ENCODE results near the gene STARD3. TPM values are rescaled to one million over a fixed set of nuclear protein-coding genes. Genes with fewer than 3 reads are reported as not detected.

Gene STARD3
- total RNA-seq, 1 donor from 2014 or later = 18.4 TPM

GRCh38 chr17:39663340-39663687 is 26.4 kb downstream of the STARD3 start:
- DNase-seq (ENCODE audit: low read depth) (no peak), FAIRE-seq (no peak)
- no peak overlapping the region for H3K4me3 ChIP-seq (ENCODE audit: low read depth, low read length)
- TF ChIP-seq CTCF (IDR thresholded peaks at IDR 0.05; ENCODE audit: insufficient read depth, low read length, severe bottlenecking) = no peak
- peaks cover 13% of the 10 kb centered on the region for H3K27me3 ChIP-seq (ENCODE audit: control insufficient read depth, insufficient read depth, low read length)
- peaks cover 11% of the 10 kb centered on the region for H3K36me3 ChIP-seq (ENCODE audit: control insufficient read depth, insufficient read depth, low read length)

GRCh38 chr17:39663688-39664580 is 27.0 kb downstream of the STARD3 start:
- FAIRE-seq (no peak), DNase-seq (ENCODE audit: low read depth) (no peak)
- H3K36me3 ChIP-seq (ENCODE audit: control insufficient read depth, insufficient read depth, low read length) = peaks cover 7% of the 10 kb centered on the region
- no peak overlapping the region for H3K4me3 ChIP-seq (ENCODE audit: low read depth, low read length)
- H3K27me3 ChIP-seq (ENCODE audit: control insufficient read depth, insufficient read depth, low read length) = peaks cover 15% of the 10 kb centered on the region
- no peak for TF ChIP-seq CTCF (IDR thresholded peaks at IDR 0.05; ENCODE audit: insufficient read depth, low read length, severe bottlenecking)

- FAIRE-seq (no peak), DNase-seq (ENCODE audit: low read depth) (no peak)
- Histone ChIP-seq H3K27me3 (ENCODE audit: control insufficient read depth, insufficient read depth, low read length) (peaks cover 20% of the 10 kb centered on the region), H3K4me3 (ENCODE audit: low read depth, low read length) (no peak within 1 kb of the TSS), H3K36me3 (ENCODE audit: control insufficient read depth, insufficient read depth, low read length) (peaks cover 7% of the 10 kb centered on the region)
- no peak for TF ChIP-seq CTCF (IDR thresholded peaks at IDR 0.05; ENCODE audit: insufficient read depth, low read length, severe bottlenecking)
Measured at GRCh38 chr17:39664581-39665561, 27.9 kb downstream of the STARD3 start, which contains the start of gene TCAP. Gene TCAP (plus strand): TSS chr17:39665349. CDS start chr17:39665360, 11 bp downstream.

GRCh38 chr17:39665642-39666224 is 28.8 kb downstream of the STARD3 start:
- peak; percentile 35 for TF ChIP-seq CTCF (IDR thresholded peaks at IDR 0.05; ENCODE audit: insufficient read depth, low read length, severe bottlenecking)
- FAIRE-seq = no peak
- peaks cover 20% of the 10 kb centered on the region for H3K27me3 ChIP-seq (ENCODE audit: control insufficient read depth, insufficient read depth, low read length)
- H3K36me3 ChIP-seq (ENCODE audit: control insufficient read depth, insufficient read depth, low read length) = peaks cover 4% of the 10 kb centered on the region
- no peak overlapping the region for H3K4me3 ChIP-seq (ENCODE audit: low read depth, low read length)
- DNase-seq (ENCODE audit: low read depth) = no peak

- FAIRE-seq = no peak
Measured at GRCh38 chr17:39666231-39666600, 29.3 kb downstream of the STARD3 start.

More at GRCh38 chr17:39666231-39666600, 29.3 kb downstream of the STARD3 start:
- Histone ChIP-seq H3K36me3 (ENCODE audit: control insufficient read depth, insufficient read depth, low read length) (peaks cover 4% of the 10 kb centered on the region), H3K27me3 (ENCODE audit: control insufficient read depth, insufficient read depth, low read length) (peaks cover 21% of the 10 kb centered on the region), H3K4me3 (ENCODE audit: low read depth, low read length) (no peak overlapping the region)
- no peak for DNase-seq (ENCODE audit: low read depth)
- TF ChIP-seq CTCF (IDR thresholded peaks at IDR 0.05; ENCODE audit: insufficient read depth, low read length, severe bottlenecking) = no peak
